CD4-positive, alpha-beta T cell (primary cell): ENCODE data around the gene FUT1. TPM values are rescaled to one million over a fixed set of nuclear protein-coding genes. Genes with fewer than 3 reads are reported as not detected.
A peak's percentile ranks its signal among the peaks of the same experiment; 100 is the strongest.

Source experiments
- ATAC-seq: fragments of 200-7000 bp; cut with Tn5 transposase; one replicate; pipeline ENCODE4 v1.10.0; 2022; ENCODE audit warnings: mild to moderate bottlenecking; ENCODE audit not compliant: poor library complexity
- CTCF ChIA-PET: fragments of 350-600 bp; sonication (Branson Sonifier 250); formaldehyde crosslinking; loops from one replicate; lab custom pipeline; 2021; ENCODE audit warnings: antibody characterized with exemption, inconsistent platforms; lab: Charles Lee
- POLR2A ChIA-PET: fragments of 350-600 bp; sonication (Branson Sonifier 250); formaldehyde crosslinking; loops from one replicate; lab custom pipeline; 2021; ENCODE audit warnings: antibody characterized with exemption, inconsistent platforms; lab: Charles Lee
- DNase-seq, 14 experiments: peaks; one replicate each; pipeline ENCODE4 v3.0.0-alpha.2; 2013 to 2020; ENCODE audit warnings: mixed read lengths in 2 of 14
- H3K27ac ChIP-seq, 2 donors: one replicate each; pipeline versions ENCODE4 v1.5.1 to v1.7.0; 2013; ENCODE audit warnings: low read length in 2 of 2, low read depth in 1 of 2, mild to moderate bottlenecking in 1 of 2
- H3K27me3 ChIP-seq, 2 experiments: 1 replicate in 1 of 2; 2 replicates in 1 of 2; pipeline versions ENCODE4 v1.6.1 to v1.7.0; 2013; ENCODE audit warnings: low read length in 2 of 2, control low read depth in 1 of 2, mild to moderate bottlenecking in 1 of 2, moderate library complexity in 1 of 2; ENCODE audit not compliant: insufficient read depth in 2 of 2, control insufficient read depth in 1 of 2
- H3K36me3 ChIP-seq: one replicate; pipeline ENCODE4 v1.6.1; 2013; ENCODE audit warnings: low read length, control low read depth; ENCODE audit not compliant: insufficient read depth
- H3K4me1 ChIP-seq: one replicate; pipeline ENCODE4 v1.6.1; 2013; ENCODE audit warnings: low read length, control low read depth; ENCODE audit not compliant: insufficient read depth
- H3K4me3 ChIP-seq: one replicate; pipeline ENCODE4 v1.5.1; 2013; ENCODE audit warnings: mild to moderate bottlenecking, low read length, moderate library complexity
- H3K9me3 ChIP-seq, 2 experiments: 1 replicate in 1 of 2; 2 replicates in 1 of 2; pipeline versions ENCODE4 v1.6.1 to v1.7.0; 2013; ENCODE audit warnings: low read length in 2 of 2, mild to moderate bottlenecking in 2 of 2, control low read depth in 1 of 2, moderate library complexity in 1 of 2; ENCODE audit not compliant: control insufficient read depth in 1 of 2, insufficient read depth in 1 of 2
- H3K27ac Mint-ChIP-seq: one replicate; pipeline ENCODE4 v1.8.0; 2020; ENCODE audit warnings: mixed read lengths
- H3K27me3 Mint-ChIP-seq: one replicate; pipeline ENCODE4 v1.8.0; 2021; ENCODE audit warnings: mixed read lengths
- H3K36me3 Mint-ChIP-seq: one replicate; pipeline ENCODE4 v1.8.0; 2021; ENCODE audit warnings: low read depth, mixed read lengths
- H3K4me1 Mint-ChIP-seq: one replicate; pipeline ENCODE4 v1.8.0; 2021; ENCODE audit warnings: low read depth, mixed read lengths
- H3K4me3 Mint-ChIP-seq: one replicate; pipeline ENCODE4 v1.8.0; 2020; ENCODE audit warnings: mild to moderate bottlenecking, mixed read lengths
- H3K9me3 Mint-ChIP-seq: one replicate; pipeline ENCODE4 v1.8.0; 2020; ENCODE audit warnings: mixed read lengths
- CTCF ChIP-seq: fragments of 200-600 bp; IDR thresholded peaks from one replicate; pipeline ENCODE4 v1.8.0; 2022; ENCODE audit warnings: antibody characterized with exemption, mild to moderate bottlenecking
- intact Hi-C, 2 experiments: fragments of 100-400 bp; cut with DNase I in 1 of 2; cut with micrococcal nuclease in 1 of 2; formaldehyde crosslinking; loops; one replicate each; pipeline versions ENCODE4 v1.15.1 to v1.9.0; 2023 to 2025; cut with DNase I, micrococcal nuclease
- polyA plus RNA-seq, 2 donors: library from polyadenylated mRNA; unstranded; fragments of 120-200 nt; gene quantifications; one replicate each; pipeline ENCODE4 v1.2.1, GENCODE V29; 2013
- total RNA-seq, 174 experiments: library from RNA in 2 of 174; stranded (reverse) in 2 of 174; gene quantifications; one replicate each; pipeline ENCODE4 v1.2.3 and lab custom pipeline; 2021 to 2026

The FUT1 gene
- total RNA-seq (not detected), total RNA-seq (lab: John Stamatoyannopoulos, UW) (0 to 1.2 (median 0.20) reads per million in 172 experiments)
- polyA plus RNA-seq (2013, experiment 1 of 2), result 0.01 TPM
- 0.07 TPM for polyA plus RNA-seq (2013, experiment 2 of 2)

GRCh38 chr19:48752496-48753365, at the start of gene FUT1:
Gene FUT1, minus strand, starts transcription at chr19:48752641. Its CDS starts 1,360 bp downstream, at chr19:48751281.
- no peak within 1 kb of the TSS for H3K27ac Mint-ChIP-seq
- Histone ChIP-seq H3K9me3 (peaks cover 0 to 5% of the 10 kb centered on the region in 2 experiments), H3K27me3 (peaks cover 20 to 28% of the 10 kb centered on the region in 2 experiments), H3K27ac (no peak within 1 kb of the TSS), H3K4me1 (peaks cover 24% of the 10 kb centered on the region), H3K36me3 (no peaks in the 10 kb centered on the region), H3K4me3 (peak within 1 kb of the TSS; percentile 47)
- no peak for TF ChIP-seq CTCF
- ChIA-PET CTCF (no interaction called here), POLR2A (interaction anchor here (1.4 to 2.0 kb wide), 2 partner anchors 13 to 39 kb away, joined by 3 to 9 read pairs; partner anchors contain the start of gene RASIP1)
- intact Hi-C loops, result no loop called here
- no peaks in the 10 kb centered on the region for H3K9me3 Mint-ChIP-seq
- ATAC-seq, result peak; percentile 69
- peaks cover 19% of the 10 kb centered on the region for H3K4me1 Mint-ChIP-seq
- peak within 1 kb of the TSS; percentile 81 for H3K4me3 Mint-ChIP-seq
- H3K27me3 Mint-ChIP-seq, result peaks cover 37% of the 10 kb centered on the region
- no peaks in the 10 kb centered on the region for H3K36me3 Mint-ChIP-seq
- peak in 7 of 14 experiments; percentile 10 to 64 (median 40) for DNase-seq

- no peak for TF ChIP-seq CTCF
- peaks cover 10% of the 10 kb centered on the region for H3K4me1 Mint-ChIP-seq
- intact Hi-C loops, result no loop called here
Measured at GRCh38 chr19:48799358-48800300, 47.2 kb upstream of the FUT1 start.

GRCh38 chr19:48798937-48799336, 46.5 kb upstream of the FUT1 start:
- Mint-ChIP-seq H3K27me3 (no peaks in the 10 kb centered on the region), H3K9me3 (no peaks in the 10 kb centered on the region), H3K27ac (no peak overlapping the region), H3K4me1 (peaks cover 10% of the 10 kb centered on the region), H3K36me3 (no peaks in the 10 kb centered on the region), H3K4me3 (no peak overlapping the region)
- H3K36me3 ChIP-seq, result peaks cover 4% of the 10 kb centered on the region
- H3K9me3 ChIP-seq, result no peaks in the 10 kb centered on the region
- H3K27ac ChIP-seq, result no peak overlapping the region
- peaks cover 14% of the 10 kb centered on the region for H3K4me1 ChIP-seq
- POLR2A ChIA-PET, result interaction anchor here (0.5 kb wide), 1 partner anchor 57 kb away, joined by 3 read pairs; no protein-coding TSS in a partner anchor
- H3K27me3 ChIP-seq, result no peaks in the 10 kb centered on the region
- intact Hi-C loops, result no loop called here
- CTCF ChIA-PET, result no interaction called here
- DNase-seq, result no peak
- no peak for ATAC-seq
- no peak for TF ChIP-seq CTCF
- H3K4me3 ChIP-seq, result no peak overlapping the region

More at GRCh38 chr19:48799358-48800300, 47.2 kb upstream of the FUT1 start:
- H3K27me3 Mint-ChIP-seq, result no peaks in the 10 kb centered on the region
- CTCF ChIA-PET, result interaction anchor here (0.5 kb wide), 1 partner anchor 45 kb away, joined by 5 read pairs; no protein-coding TSS in a partner anchor
- H3K27ac Mint-ChIP-seq, result no peak overlapping the region
- H3K9me3 Mint-ChIP-seq, result no peaks in the 10 kb centered on the region
- H3K36me3 ChIP-seq, result peaks cover 4% of the 10 kb centered on the region
- H3K9me3 ChIP-seq, result no peaks in the 10 kb centered on the region
- no peak overlapping the region for H3K4me3 ChIP-seq
- peaks cover 11% of the 10 kb centered on the region for H3K4me1 ChIP-seq
- no peak overlapping the region for H3K27ac ChIP-seq
- no peaks in the 10 kb centered on the region for H3K27me3 ChIP-seq
- no peak overlapping the region for H3K4me3 Mint-ChIP-seq
- ATAC-seq (no peak), DNase-seq (no peak)
- POLR2A ChIA-PET, result no interaction called here
- no peaks in the 10 kb centered on the region for H3K36me3 Mint-ChIP-seq
